Inferior parietal cortex (tissue), 1 donor: ENCODE measurements around the gene OR52M1.

ENCODE experiments used
- DNase-seq: peaks from one replicate; pipeline ENCODE4 v3.0.0-alpha.2; 2016; ENCODE audit errors: extremely low spot score

Gene OR52M1

GRCh38 chr11:4569075-4569474 is 24.1 kb downstream of the OR52M1 start:
- DNase-seq, result no peak

GRCh38 chr11:4576880-4577279 is 31.9 kb downstream of the OR52M1 start:
- no peak for DNase-seq

- no peak for DNase-seq
Observed at GRCh38 chr11:4577761-4578160, 32.8 kb downstream of the OR52M1 start.

GRCh38 chr11:4578624-4579023 is 33.6 kb downstream of the OR52M1 start:
- no peak for DNase-seq

- no peak for DNase-seq
Observed at GRCh38 chr11:4580124-4580523, 35.1 kb downstream of the OR52M1 start.

GRCh38 chr11:4581443-4581842 is 36.5 kb downstream of the OR52M1 start, which contains the start of gene OR52I2:
Gene OR52I2 (plus strand): TSS chr11:4581743.
- DNase-seq, result no peak

GRCh38 chr11:4589017-4589416 is 44.0 kb downstream of the OR52M1 start:
- no peak for DNase-seq

- DNase-seq, result no peak
Observed at GRCh38 chr11:4593739-4594138, 48.7 kb downstream of the OR52M1 start, which contains the start of gene OR52I1. Gene OR52I1 (plus strand): TSS chr11:4594039. CDS start chr11:4594039, 0 bp downstream.
